Ascending aorta (tissue), 2 donors: Measurements from ENCODE around the gene XRN1. TPM values are rescaled to one million over a fixed set of nuclear protein-coding genes. Genes with fewer than 3 reads are reported as not detected.
"Not testable (repeated sequence)": the region's sequence is repeated elsewhere in the genome, so short reads cannot be mapped to it uniquely, and the experiment has no call there.

Source experiments
- DNase-seq, 2 donors: peaks; one replicate each; pipeline ENCODE4 v3.0.0-alpha.2; 2019; ENCODE audit warnings: low spot score in 2 of 2
- H3K27ac ChIP-seq, 2 donors: fragments of 200-600 bp; sonication (generic); one replicate each; pipeline ENCODE4 v1.5.1; 2016 to 2017; ENCODE audit warnings: mild to moderate bottlenecking in 1 of 2
- H3K27me3 ChIP-seq: fragments of 200-600 bp; sonication (generic); one replicate; pipeline ENCODE4 v1.5.1; 2017
- H3K36me3 ChIP-seq, 2 donors: fragments of 200-600 bp; sonication (generic); one replicate each; pipeline ENCODE4 v1.5.1; 2016
- H3K4me1 ChIP-seq, 2 donors: fragments of 200-600 bp; sonication (generic); one replicate each; pipeline ENCODE4 v1.5.1; 2016 to 2017; ENCODE audit warnings: mild to moderate bottlenecking in 1 of 2
- H3K4me3 ChIP-seq, 2 donors: fragments of 200-600 bp; sonication (generic); one replicate each; pipeline ENCODE4 v1.5.1; 2016 to 2017; ENCODE audit warnings: mild to moderate bottlenecking in 1 of 2
- H3K9me3 ChIP-seq, 2 donors: fragments of 200-600 bp; sonication (generic); one replicate each; pipeline ENCODE4 v1.5.1; 2016
- CTCF ChIP-seq, 3 experiments: fragments of 200-600 bp in 2 of 3; fragments of 450-650 bp in 1 of 3; sonication (generic) in 2 of 3; IDR thresholded peaks; one replicate each; pipeline ENCODE4 v1.5.1; 2016 to 2019; ENCODE audit warnings: antibody characterized with exemption in 3 of 3, mild to moderate bottlenecking in 1 of 3, moderate library complexity in 1 of 3
- intact Hi-C: fragments of 100-400 bp; cut with DNase I; formaldehyde crosslinking; loops from one replicate; pipeline ENCODE4 v1.15.1; 2023
- total RNA-seq: library from RNA; depleted of rRNA; stranded (reverse); fragments of >200 nt; gene quantifications from one replicate; pipeline ENCODE4 v1.1.0, GENCODE V29; 2016

XRN1 gene
- total RNA-seq, 1 donor from 2014 or later, result 10.1 TPM

- H3K36me3 ChIP-seq, result peaks cover 24 to 58% of the 10 kb centered on the region in 2 donors
- TF ChIP-seq CTCF (IDR thresholded peaks at IDR 0.05), result no peak
Measured at GRCh38 chr3:142348460-142348859, 99.4 kb downstream of the XRN1 start.

GRCh38 chr3:142337994-142338393, 109.8 kb downstream of the XRN1 start:
- intact Hi-C loops, result no loop called here
- Histone ChIP-seq H3K27me3 (no peaks in the 10 kb centered on the region), H3K36me3 (peaks cover 12 to 77% of the 10 kb centered on the region in 2 donors), H3K4me3 (no peak overlapping the region), H3K9me3 (peaks cover 0 to 13% of the 10 kb centered on the region in 2 donors), H3K27ac (no peak overlapping the region), H3K4me1 (no peaks in the 10 kb centered on the region)
- DNase-seq, result no peak
- no peak for TF ChIP-seq CTCF (IDR thresholded peaks at IDR 0.05)

More at GRCh38 chr3:142348460-142348859, 99.4 kb downstream of the XRN1 start:
- Histone ChIP-seq H3K4me3 (no peak overlapping the region), H3K27ac (no peak overlapping the region), H3K27me3 (no peaks in the 10 kb centered on the region), H3K9me3 (no peaks in the 10 kb centered on the region), H3K4me1 (no peaks in the 10 kb centered on the region)
- DNase-seq, result no peak
- intact Hi-C loops, result no loop called here

DNA sequence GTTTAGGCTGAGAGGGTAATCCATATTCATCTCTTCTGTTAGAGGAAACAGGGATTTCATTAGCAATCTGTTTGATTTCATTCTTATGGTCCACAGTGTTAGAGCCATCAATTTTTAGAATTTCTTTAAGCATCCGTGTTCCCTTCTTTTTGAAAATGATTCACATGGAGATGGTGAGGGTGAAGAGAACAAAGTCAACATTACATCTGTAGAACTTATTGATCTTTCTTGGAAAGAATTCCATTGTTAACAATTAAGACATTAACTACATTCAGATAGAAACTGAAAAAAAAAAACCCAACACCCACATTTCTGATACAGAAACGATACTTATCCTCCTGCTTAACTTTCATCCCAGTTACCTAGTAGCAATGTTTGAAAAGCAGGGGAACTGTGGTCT, 115.4 kb downstream of the XRN1 start:
- Histone ChIP-seq H3K4me1 (no peaks in the 10 kb centered on the region), H3K36me3 (peaks cover 22 to 81% of the 10 kb centered on the region in 2 donors), H3K27ac (no peak overlapping the region), H3K9me3 (no peaks in the 10 kb centered on the region), H3K4me3 (no peak overlapping the region), H3K27me3 (no peaks in the 10 kb centered on the region)
- no peak for DNase-seq
- no peak for TF ChIP-seq CTCF (IDR thresholded peaks at IDR 0.05)
- intact Hi-C loops, result no loop called here

GRCh38 chr3:142324275-142324953, 123.4 kb downstream of the XRN1 start:
- H3K4me3 ChIP-seq, DNase-seq, H3K4me1 ChIP-seq, intact Hi-C loops, H3K27ac ChIP-seq, H3K27me3 ChIP-seq, H3K9me3 ChIP-seq: not testable (repeated sequence)
- peaks cover 8 to 16% of the 10 kb centered on the region in 2 donors for H3K36me3 ChIP-seq

DNA sequence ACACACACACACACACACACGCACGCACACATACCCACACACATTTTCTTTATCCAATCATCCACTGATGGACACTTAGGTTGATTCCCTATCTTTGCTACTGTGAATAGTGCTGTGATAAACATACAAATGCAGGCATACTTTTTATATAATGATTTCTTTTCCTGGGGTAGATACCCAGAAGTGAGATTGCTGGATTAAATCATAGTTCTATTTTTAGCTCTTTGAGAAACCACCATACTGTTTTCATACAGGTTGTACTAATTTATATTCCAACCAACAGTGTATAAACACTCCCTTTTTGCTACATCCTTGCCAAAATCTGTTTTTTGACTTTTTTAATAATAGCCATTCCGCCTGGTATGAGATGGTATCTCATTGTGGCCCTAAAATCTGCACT, 127.9 kb downstream of the XRN1 start:
- intact Hi-C loops, result no loop called here
- no peaks in the 10 kb centered on the region for H3K9me3 ChIP-seq
- no peak overlapping the region for H3K27ac ChIP-seq
- H3K36me3 ChIP-seq, result peaks cover 8 to 12% of the 10 kb centered on the region in 2 donors
- H3K27me3 ChIP-seq, result no peaks in the 10 kb centered on the region
- no peaks in the 10 kb centered on the region for H3K4me1 ChIP-seq
- no peak for DNase-seq
- no peak overlapping the region for H3K4me3 ChIP-seq
- TF ChIP-seq CTCF (IDR thresholded peaks at IDR 0.05), result no peak

DNA sequence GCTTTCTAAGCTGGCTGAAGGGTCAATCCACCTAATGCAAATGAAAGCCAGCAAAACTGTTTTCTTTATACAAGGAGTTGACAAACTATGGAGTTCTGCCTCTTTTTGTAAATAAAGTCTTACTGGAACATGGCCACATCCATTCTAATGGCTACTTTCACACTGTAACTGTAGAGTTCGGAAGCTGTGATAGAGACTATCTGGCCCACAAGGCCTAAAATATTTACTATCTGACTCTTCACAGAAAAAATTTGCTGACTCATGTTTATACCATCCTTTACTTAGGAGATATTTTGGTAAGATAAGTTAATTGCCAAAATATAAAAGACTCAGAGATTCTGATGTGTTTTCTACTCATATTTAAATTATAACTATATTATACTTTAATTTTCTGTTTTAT, 128.7 kb downstream of the XRN1 start:
- Histone ChIP-seq H3K27ac (no peak overlapping the region), H3K9me3 (no peaks in the 10 kb centered on the region), H3K27me3 (no peaks in the 10 kb centered on the region), H3K4me1 (no peaks in the 10 kb centered on the region), H3K4me3 (no peak overlapping the region), H3K36me3 (peaks cover 8 to 12% of the 10 kb centered on the region in 2 donors)
- TF ChIP-seq CTCF (IDR thresholded peaks at IDR 0.05), result no peak
- intact Hi-C loops, result no loop called here
- DNase-seq, result no peak
